ENCODE results near the gene G6PC3. TPM values are rescaled to one million over a fixed set of nuclear protein-coding genes. Genes with fewer than 3 reads are reported as not detected.

The G6PC3 gene
- total RNA-seq, 1 experiment from 2014 or later, result 59.6 TPM

DNA sequence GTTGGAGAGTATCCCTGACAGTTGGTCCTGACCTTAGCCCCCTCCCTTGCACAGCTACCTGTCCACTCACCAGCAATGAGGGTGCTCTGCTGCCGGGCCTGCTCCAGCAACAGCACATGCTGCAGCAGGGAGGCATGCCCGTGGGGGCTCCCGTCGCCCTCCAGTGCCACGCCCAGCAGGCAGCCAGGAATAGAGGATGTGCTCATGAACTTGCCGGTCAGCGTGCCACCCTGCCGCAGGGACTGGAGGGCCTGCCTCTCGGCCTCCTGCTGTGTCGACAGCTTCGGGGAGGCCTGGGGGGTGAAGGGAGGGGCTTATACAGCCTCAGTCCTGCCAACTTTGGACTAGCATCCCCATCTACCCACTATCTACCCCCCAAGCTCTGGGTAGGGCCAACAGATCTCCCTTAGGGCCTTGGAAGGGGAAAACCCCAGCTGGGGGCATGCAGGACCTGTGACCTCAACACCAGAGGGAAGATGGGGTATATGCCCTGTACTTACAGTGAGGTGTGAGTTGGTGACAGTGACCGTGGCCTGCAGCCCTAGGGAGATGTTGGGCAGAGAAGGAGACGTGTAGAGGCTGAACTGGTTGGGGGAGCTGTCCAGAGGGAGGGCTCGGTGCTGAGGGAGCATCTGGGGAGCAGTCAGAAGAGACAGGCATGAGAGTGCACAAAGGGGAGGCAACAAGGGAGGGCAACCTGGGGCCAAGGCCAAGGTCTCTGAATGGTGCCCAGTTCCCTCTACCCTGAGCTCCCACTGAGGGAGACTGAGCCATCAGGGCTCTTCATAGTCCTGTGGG is 20.9 kb downstream of the G6PC3 start:
- Histone ChIP-seq H3K36me3 (ENCODE audit: insufficient read depth, low read length) (no peaks in the 10 kb centered on the region), H3K27ac (ENCODE audit: low read length) (no peak overlapping the region), H3K9me3 (ENCODE audit: low read length) (no peaks in the 10 kb centered on the region), H3K79me2 (ENCODE audit: low read length) (no peaks in the 10 kb centered on the region), H3K9ac (ENCODE audit: low read length) (no peak overlapping the region), H3K27me3 (ENCODE audit: low read length) (no peaks in the 10 kb centered on the region), H3K9me2 (replicated peaks; ENCODE audit: insufficient read depth, low read length) (no peaks in the 10 kb centered on the region), H3K4me1 (ENCODE audit: low read length) (peaks cover 7% of the 10 kb centered on the region), H3K4me3 (ENCODE audit: low read length) (no peak overlapping the region), H3K4me2 (ENCODE audit: low read depth, low read length, poor library complexity, severe bottlenecking) (no peak overlapping the region), H4K20me1 (ENCODE audit: insufficient read depth, low read depth, low read length) (no peaks in the 10 kb centered on the region), H2AFZ (ENCODE audit: low read length) (no peak overlapping the region)
- no peak for DNase-seq

DNA sequence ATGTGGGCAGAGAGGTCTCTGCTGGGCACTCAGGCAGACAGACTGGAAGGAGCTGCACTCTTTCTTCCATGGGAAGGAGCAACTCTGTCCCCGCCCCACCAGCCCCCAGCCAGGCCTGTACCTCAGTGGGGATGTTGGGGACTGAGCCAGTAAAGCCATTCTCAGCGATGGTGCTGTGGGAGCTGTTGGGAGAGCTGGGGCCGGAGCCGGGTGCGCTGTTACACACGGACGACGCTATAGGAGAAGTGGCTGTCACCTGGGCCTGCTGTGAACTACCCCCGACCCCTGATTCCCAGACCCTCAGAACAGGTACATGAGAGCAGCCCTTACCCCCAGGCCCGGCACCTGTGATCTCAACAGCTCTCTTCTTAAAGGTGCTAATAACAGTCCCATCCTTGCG is 21.5 kb downstream of the G6PC3 start:
- Histone ChIP-seq H3K9me2 (replicated peaks; ENCODE audit: insufficient read depth, low read length) (no peaks in the 10 kb centered on the region), H3K4me3 (ENCODE audit: low read length) (no peak overlapping the region), H3K36me3 (ENCODE audit: insufficient read depth, low read length) (no peaks in the 10 kb centered on the region), H3K9ac (ENCODE audit: low read length) (no peak overlapping the region), H3K79me2 (ENCODE audit: low read length) (no peaks in the 10 kb centered on the region), H4K20me1 (ENCODE audit: insufficient read depth, low read depth, low read length) (no peaks in the 10 kb centered on the region), H3K27me3 (ENCODE audit: low read length) (no peaks in the 10 kb centered on the region), H2AFZ (ENCODE audit: low read length) (no peak overlapping the region), H3K27ac (ENCODE audit: low read length) (no peak overlapping the region), H3K4me1 (ENCODE audit: low read length) (peaks cover 7% of the 10 kb centered on the region), H3K9me3 (ENCODE audit: low read length) (no peaks in the 10 kb centered on the region), H3K4me2 (ENCODE audit: low read depth, low read length, poor library complexity, severe bottlenecking) (no peak overlapping the region)
- DNase-seq, result no peak

DNA sequence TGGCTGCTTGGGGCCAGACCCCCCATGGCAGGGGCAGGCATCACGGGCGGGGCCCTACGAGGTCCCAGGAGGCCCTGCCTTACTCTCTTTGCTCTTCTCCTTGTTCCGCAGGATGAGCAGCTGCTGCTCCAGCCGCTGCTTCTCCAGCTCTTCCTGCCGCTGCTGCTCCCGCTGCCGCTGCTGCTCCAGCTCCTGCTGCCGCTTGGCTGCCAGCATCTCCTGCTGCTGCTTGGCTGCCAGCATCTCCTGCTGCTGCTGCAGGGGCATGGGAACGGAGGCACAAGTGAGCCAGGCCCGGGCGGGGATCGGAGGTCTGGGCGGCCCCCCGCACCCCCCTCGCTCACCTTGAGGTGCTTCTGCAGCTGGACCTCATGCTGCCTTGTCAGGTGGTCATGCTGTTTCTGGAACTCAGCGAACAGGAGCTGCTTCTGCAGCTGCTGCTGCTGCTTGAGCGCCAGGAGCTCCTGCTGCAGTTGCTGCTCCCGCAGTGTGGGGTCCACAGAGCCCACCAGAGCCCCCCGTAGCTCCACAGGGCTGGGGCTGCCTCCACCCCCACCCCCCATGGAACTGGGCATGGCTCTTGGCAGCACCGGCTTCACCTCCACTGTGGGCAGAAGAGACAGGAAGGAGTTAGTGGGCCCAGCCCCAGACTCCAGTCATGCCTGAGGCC is 22.8 kb downstream of the G6PC3 start:
- Histone ChIP-seq H4K20me1 (ENCODE audit: insufficient read depth, low read depth, low read length) (no peaks in the 10 kb centered on the region), H3K9me3 (ENCODE audit: low read length) (no peaks in the 10 kb centered on the region), H2AFZ (ENCODE audit: low read length) (no peak overlapping the region), H3K27ac (ENCODE audit: low read length) (no peak overlapping the region), H3K79me2 (ENCODE audit: low read length) (no peaks in the 10 kb centered on the region), H3K4me3 (ENCODE audit: low read length) (no peak overlapping the region), H3K4me1 (ENCODE audit: low read length) (peaks cover 7% of the 10 kb centered on the region), H3K9me2 (replicated peaks; ENCODE audit: insufficient read depth, low read length) (no peaks in the 10 kb centered on the region), H3K27me3 (ENCODE audit: low read length) (no peaks in the 10 kb centered on the region), H3K4me2 (ENCODE audit: low read depth, low read length, poor library complexity, severe bottlenecking) (no peak overlapping the region), H3K9ac (ENCODE audit: low read length) (no peak overlapping the region), H3K36me3 (ENCODE audit: insufficient read depth, low read length) (no peaks in the 10 kb centered on the region)
- no peak for DNase-seq

DNA sequence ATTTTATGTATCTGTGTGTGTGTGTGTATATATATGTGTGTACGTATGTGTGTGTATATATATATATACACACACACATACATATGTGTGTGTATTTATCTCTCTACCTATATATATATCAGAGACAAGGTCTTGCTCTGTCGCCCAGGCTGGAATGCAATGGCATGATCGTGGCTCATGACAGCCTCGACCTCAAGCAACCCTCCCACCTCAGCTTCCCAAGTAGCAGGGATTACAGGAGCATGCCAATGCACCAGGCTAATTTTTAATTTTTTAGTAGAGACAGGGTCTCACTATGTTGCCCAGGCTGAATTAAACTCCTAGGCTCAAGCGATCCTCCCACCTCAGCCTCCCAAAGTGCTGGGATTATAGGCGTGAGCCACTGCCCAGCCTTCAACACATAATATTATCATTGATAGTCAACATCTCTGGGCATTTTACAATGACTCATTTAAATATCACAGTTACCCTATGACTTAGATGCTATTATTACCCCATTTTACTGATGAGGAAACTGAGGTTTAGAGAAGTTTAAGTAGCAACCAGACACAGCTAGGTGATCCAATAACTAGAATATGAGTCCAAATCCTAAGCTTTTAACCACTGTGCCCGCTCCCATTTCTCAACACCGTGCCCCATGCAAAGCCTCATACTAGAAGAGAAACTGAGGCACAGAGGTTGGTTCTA is 24.3 kb downstream of the G6PC3 start:
- H3K27ac ChIP-seq (ENCODE audit: low read length), result no peak overlapping the region
- H3K9me2 ChIP-seq (replicated peaks; ENCODE audit: insufficient read depth, low read length), result no peaks in the 10 kb centered on the region
- H3K9me3 ChIP-seq (ENCODE audit: low read length), result no peaks in the 10 kb centered on the region
- H3K79me2 ChIP-seq (ENCODE audit: low read length), result no peaks in the 10 kb centered on the region
- H3K9ac ChIP-seq (ENCODE audit: low read length), result no peak overlapping the region
- no peak for DNase-seq
- H3K27me3 ChIP-seq (ENCODE audit: low read length), result no peaks in the 10 kb centered on the region
- H3K4me2 ChIP-seq (ENCODE audit: low read depth, low read length, poor library complexity, severe bottlenecking), result no peak overlapping the region
- H2AFZ ChIP-seq (ENCODE audit: low read length), result no peak overlapping the region
- H3K4me1 ChIP-seq (ENCODE audit: low read length), result peaks cover 7% of the 10 kb centered on the region
- no peaks in the 10 kb centered on the region for H3K36me3 ChIP-seq (ENCODE audit: insufficient read depth, low read length)
- no peaks in the 10 kb centered on the region for H4K20me1 ChIP-seq (ENCODE audit: insufficient read depth, low read depth, low read length)
- H3K4me3 ChIP-seq (ENCODE audit: low read length), result no peak overlapping the region

DNA sequence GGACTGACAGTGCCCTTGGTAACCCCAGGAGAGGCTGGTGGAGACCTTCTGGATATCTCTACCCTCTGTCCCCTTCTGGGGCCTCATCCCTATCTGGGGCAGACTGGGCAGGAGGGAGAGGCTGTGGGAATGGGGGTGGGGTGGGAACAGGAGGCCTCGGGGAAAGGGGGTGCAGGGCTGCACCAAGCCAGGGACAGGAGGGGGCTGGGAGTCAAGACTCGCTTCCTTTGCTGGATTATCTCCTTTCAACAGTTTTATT is 24.8 kb downstream of the G6PC3 start:
- Histone ChIP-seq H3K27ac (ENCODE audit: low read length) (no peak overlapping the region), H3K79me2 (ENCODE audit: low read length) (no peaks in the 10 kb centered on the region), H3K36me3 (ENCODE audit: insufficient read depth, low read length) (no peaks in the 10 kb centered on the region), H3K4me1 (ENCODE audit: low read length) (peaks cover 7% of the 10 kb centered on the region), H3K9ac (ENCODE audit: low read length) (no peak overlapping the region), H3K9me3 (ENCODE audit: low read length) (no peaks in the 10 kb centered on the region), H3K9me2 (replicated peaks; ENCODE audit: insufficient read depth, low read length) (no peaks in the 10 kb centered on the region), H3K4me3 (ENCODE audit: low read length) (no peak overlapping the region), H4K20me1 (ENCODE audit: insufficient read depth, low read depth, low read length) (no peaks in the 10 kb centered on the region), H2AFZ (ENCODE audit: low read length) (no peak overlapping the region), H3K27me3 (ENCODE audit: low read length) (no peaks in the 10 kb centered on the region), H3K4me2 (ENCODE audit: low read depth, low read length, poor library complexity, severe bottlenecking) (no peak overlapping the region)
- DNase-seq, result no peak

DNA sequence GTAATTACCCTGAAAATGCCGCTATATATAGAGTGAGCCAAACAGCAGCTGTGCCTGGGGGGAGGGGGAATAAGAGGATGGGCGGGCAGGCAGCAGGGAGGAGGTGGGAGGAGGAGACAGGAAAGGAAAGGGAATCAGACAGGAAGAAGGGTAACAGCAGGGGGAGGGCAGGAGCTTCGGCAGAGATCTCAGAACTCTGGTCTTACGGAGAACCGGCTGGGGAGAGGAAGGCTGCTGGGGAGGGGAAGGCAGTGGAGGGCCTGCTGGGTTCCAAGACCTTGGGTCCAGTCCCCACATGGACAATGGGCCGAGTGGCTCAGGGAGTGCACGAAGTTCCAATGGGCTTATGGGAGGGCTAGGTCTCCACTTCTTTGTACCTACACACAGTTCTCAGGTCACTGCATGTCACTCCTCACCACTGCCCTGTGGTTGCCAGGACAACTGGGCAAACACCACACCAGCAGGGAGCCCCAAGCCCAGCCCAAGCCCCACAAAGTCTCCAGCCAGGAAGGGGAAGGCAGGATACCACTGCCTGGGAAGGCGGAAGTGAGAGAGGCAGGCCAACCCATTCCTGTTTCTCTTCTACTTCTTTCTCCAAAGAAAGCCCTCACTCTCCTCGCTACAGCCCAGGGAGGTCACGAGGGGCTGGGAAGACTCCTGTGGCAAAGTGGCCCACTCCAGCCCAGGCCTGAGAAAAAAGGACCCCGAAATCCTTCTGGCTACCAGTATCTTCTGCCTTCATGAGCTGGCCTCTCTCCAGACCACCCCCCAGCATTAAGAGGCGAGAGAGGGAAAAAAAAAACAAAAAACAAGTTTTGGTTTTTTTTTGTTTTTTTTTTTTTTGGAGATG is 25.3 kb downstream of the G6PC3 start:
- Histone ChIP-seq H3K9me3 (ENCODE audit: low read length) (no peaks in the 10 kb centered on the region), H3K9me2 (replicated peaks; ENCODE audit: insufficient read depth, low read length) (no peaks in the 10 kb centered on the region), H3K4me2 (ENCODE audit: low read depth, low read length, poor library complexity, severe bottlenecking) (no peak overlapping the region), H3K36me3 (ENCODE audit: insufficient read depth, low read length) (no peaks in the 10 kb centered on the region), H2AFZ (ENCODE audit: low read length) (no peak overlapping the region), H3K27me3 (ENCODE audit: low read length) (no peaks in the 10 kb centered on the region), H3K79me2 (ENCODE audit: low read length) (no peaks in the 10 kb centered on the region), H3K4me1 (ENCODE audit: low read length) (peaks cover 7% of the 10 kb centered on the region), H4K20me1 (ENCODE audit: insufficient read depth, low read depth, low read length) (no peaks in the 10 kb centered on the region), H3K27ac (ENCODE audit: low read length) (no peak overlapping the region), H3K4me3 (ENCODE audit: low read length) (no peak overlapping the region), H3K9ac (ENCODE audit: low read length) (no peak overlapping the region)
- DNase-seq, result no peak

DNA sequence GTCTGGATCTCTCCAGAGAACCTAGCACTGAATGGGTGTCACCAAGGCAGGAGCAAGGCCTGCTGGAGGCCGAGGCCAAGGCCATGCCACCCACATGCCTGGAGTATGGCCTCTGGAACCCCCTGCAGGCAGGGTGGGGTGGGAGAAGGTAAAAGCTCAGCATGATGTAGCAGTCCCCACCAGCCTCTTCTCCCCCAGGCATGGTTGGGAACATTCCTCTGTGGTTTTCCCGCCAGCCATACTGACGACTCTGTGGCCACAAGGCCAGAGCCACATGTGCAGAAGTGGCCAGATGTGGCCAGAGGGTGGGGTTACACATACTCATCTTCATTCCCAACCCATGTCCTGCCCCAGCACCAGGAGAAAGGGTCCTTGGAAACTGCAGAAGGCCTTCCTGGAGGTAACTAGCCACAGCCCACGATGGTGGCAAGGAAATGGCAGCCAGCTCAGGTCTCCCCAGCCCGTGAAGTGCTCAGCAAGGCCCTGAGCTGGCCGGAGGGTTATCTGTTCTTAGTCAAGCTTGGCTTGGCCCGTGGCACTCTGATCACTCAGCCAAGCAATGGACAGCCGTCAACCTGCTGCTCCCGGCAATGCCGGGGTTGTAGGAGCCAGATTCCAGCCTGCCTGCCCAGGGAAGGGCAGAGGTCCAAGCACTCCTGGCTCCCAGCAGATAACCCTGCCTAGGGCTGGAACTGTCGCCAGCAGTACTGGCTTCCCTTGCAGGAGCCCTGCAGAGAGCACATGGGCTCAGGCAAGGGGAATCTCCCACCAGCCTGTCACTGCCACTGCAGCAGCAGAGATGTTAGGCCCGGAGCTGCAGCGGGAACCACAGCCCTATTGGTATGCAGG is 26.8 kb downstream of the G6PC3 start:
- no peak overlapping the region for H3K27ac ChIP-seq (ENCODE audit: low read length)
- H3K9me2 ChIP-seq (replicated peaks; ENCODE audit: insufficient read depth, low read length), result no peaks in the 10 kb centered on the region
- no peaks in the 10 kb centered on the region for H4K20me1 ChIP-seq (ENCODE audit: insufficient read depth, low read depth, low read length)
- H3K9me3 ChIP-seq (ENCODE audit: low read length), result no peaks in the 10 kb centered on the region
- no peak overlapping the region for H3K4me3 ChIP-seq (ENCODE audit: low read length)
- H3K9ac ChIP-seq (ENCODE audit: low read length), result no peak overlapping the region
- H3K4me2 ChIP-seq (ENCODE audit: low read depth, low read length, poor library complexity, severe bottlenecking), result no peak overlapping the region
- H3K79me2 ChIP-seq (ENCODE audit: low read length), result no peaks in the 10 kb centered on the region
- H3K4me1 ChIP-seq (ENCODE audit: low read length), result peaks cover 7% of the 10 kb centered on the region
- DNase-seq, result no peak
- H3K27me3 ChIP-seq (ENCODE audit: low read length), result no peaks in the 10 kb centered on the region
- no peaks in the 10 kb centered on the region for H3K36me3 ChIP-seq (ENCODE audit: insufficient read depth, low read length)
- no peak overlapping the region for H2AFZ ChIP-seq (ENCODE audit: low read length)
